GM12878 (cell line): ENCODE data around the gene DNAAF3.

ENCODE experiments used
- EP300 ChIP-seq, 2 experiments: fragments of 150-350 bp in 1 of 2; IDR thresholded peaks; 2 replicates each; pipeline ENCODE4 v1.6.1; 2011 to 2012; ENCODE audit warnings: low read depth in 2 of 2, low read length in 2 of 2, borderline replicate concordance in 1 of 2, improper control_type of control experiment in 1 of 2, inconsistent platforms in 1 of 2; ENCODE audit not compliant: control insufficient read depth in 1 of 2
- NFIC ChIP-seq: IDR thresholded peaks from 2 replicates; pipeline ENCODE4 v1.6.1; 2012; ENCODE audit warnings: low read depth, mild to moderate bottlenecking, inconsistent platforms, low read length, moderate library complexity
- SREBF1 ChIP-seq: IDR thresholded peaks from 2 replicates; pipeline ENCODE4 v1.6.1; 2012; ENCODE audit warnings: mild to moderate bottlenecking, low read length
- TF ChIP-seq, protein P1 (sequence below), 3 experiments: IDR thresholded peaks in 2 of 3; conservative IDR thresholded peaks in 1 of 3; 2 replicates each; pipeline ENCODE4 v1.5.1; 2011; ENCODE audit warnings: low read depth in 3 of 3, low read length in 3 of 3, mild to moderate bottlenecking in 3 of 3, control low read depth in 2 of 3, moderate library complexity in 2 of 3, inconsistent platforms in 1 of 3, mixed read lengths in 1 of 3; ENCODE audit not compliant: control insufficient read depth in 2 of 3, insufficient read depth in 1 of 3; ENCODE audit errors: extremely low read depth in 1 of 3

DNA sequence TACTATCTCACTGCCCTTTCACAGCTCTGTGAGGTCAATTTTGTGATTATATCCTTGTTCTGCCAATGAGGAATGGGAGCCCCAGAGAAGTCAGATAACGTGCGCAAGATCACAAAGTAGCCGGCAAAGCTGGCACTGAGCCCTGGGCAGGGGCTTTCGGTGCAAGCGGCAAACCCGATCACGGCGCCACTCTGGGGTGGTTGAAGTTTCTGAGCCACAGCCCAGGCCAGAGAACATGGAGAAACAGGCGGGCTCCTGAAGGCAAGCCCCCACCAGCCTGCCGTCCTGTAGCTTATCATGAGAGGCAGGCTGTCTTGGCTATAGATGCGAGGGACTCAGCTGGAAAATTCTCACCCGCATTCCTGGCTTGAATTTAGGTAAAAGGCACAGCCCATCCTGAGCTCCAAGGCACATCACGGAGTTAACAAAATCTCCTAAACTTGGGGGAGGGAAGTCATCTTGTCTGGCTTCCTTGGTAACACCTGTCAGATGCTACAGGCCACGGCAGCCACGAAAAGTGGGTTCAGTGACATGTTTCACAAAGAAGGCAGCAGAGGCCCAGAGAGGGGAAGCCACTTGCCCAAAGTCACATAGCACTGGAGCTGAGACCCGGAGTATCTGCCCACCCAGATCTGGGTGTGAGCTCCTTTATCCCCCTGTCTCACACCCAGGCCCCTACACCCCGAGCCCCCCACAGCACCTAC is 29.9 kb downstream of the DNAAF3 start:
- TF ChIP-seq, protein P1, sequence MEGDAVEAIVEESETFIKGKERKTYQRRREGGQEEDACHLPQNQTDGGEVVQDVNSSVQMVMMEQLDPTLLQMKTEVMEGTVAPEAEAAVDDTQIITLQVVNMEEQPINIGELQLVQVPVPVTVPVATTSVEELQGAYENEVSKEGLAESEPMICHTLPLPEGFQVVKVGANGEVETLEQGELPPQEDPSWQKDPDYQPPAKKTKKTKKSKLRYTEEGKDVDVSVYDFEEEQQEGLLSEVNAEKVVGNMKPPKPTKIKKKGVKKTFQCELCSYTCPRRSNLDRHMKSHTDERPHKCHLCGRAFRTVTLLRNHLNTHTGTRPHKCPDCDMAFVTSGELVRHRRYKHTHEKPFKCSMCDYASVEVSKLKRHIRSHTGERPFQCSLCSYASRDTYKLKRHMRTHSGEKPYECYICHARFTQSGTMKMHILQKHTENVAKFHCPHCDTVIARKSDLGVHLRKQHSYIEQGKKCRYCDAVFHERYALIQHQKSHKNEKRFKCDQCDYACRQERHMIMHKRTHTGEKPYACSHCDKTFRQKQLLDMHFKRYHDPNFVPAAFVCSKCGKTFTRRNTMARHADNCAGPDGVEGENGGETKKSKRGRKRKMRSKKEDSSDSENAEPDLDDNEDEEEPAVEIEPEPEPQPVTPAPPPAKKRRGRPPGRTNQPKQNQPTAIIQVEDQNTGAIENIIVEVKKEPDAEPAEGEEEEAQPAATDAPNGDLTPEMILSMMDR (IDR thresholded peaks at IDR 0.05 in 2 of 3, conservative IDR thresholded peaks at IDR 0.05 in 1 of 3; ENCODE audit: control insufficient read depth in 2 of 3, extremely low read depth in 1 of 3, insufficient read depth in 1 of 3, low read depth in 3 of 3, low read length in 3 of 3) = no peak
- no peak for TF ChIP-seq SREBF1
- no peak for TF ChIP-seq EP300 (IDR thresholded peaks at IDR 0.05; ENCODE audit: borderline replicate concordance in 1 of 2, control insufficient read depth in 1 of 2, low read depth in 2 of 2, low read length in 2 of 2)
- TF ChIP-seq NFIC = no peak
